AG04450 (cell line): ENCODE data around the gene LALBA. TPM values are rescaled to one million over a fixed set of nuclear protein-coding genes. Genes with fewer than 3 reads are reported as not detected.
"Not testable (repeated sequence)": the region's sequence is repeated elsewhere in the genome, so short reads cannot be mapped to it uniquely, and the experiment has no call there.

ENCODE experiments used
- CTCF ChIA-PET: fragments of 300-600, 350-600 bp; formaldehyde crosslinking; extraction: SDS; loops from one replicate; lab custom pipeline; 2022; ENCODE audit warnings: antibody characterized with exemption, inconsistent platforms; lab: Charles Lee
- POLR2A ChIA-PET: fragments of 350-600 bp; formaldehyde crosslinking; extraction: SDS; loops from one replicate; lab custom pipeline; 2021; ENCODE audit warnings: antibody characterized with exemption, inconsistent platforms; lab: Yijun Ruan, JAX
- DNase-seq: peaks from one replicate; pipeline ENCODE4 v3.0.0-alpha.2; 2011; ENCODE audit warnings: low read depth, low spot score
- H3K27ac ChIP-seq: one replicate; pipeline ENCODE4 v1.5.1; 2012; ENCODE audit warnings: low read depth, low read length, control low read depth
- H3K27me3 ChIP-seq: one replicate; pipeline ENCODE4 v1.6.0; 2012; ENCODE audit warnings: low read length; ENCODE audit not compliant: control insufficient read depth, insufficient read depth
- H3K4me3 ChIP-seq: 2 replicates; pipeline ENCODE4 v1.5.1; 2011; ENCODE audit warnings: mild to moderate bottlenecking, low read depth, low read length, control low read depth
- H3K9me3 ChIP-seq: 2 replicates; pipeline ENCODE4 v1.5.1; 2012; ENCODE audit warnings: low read length; ENCODE audit not compliant: control insufficient read depth, insufficient read depth
- CTCF ChIP-seq: IDR thresholded peaks from 2 replicates; pipeline ENCODE4 v1.5.1; 2011; ENCODE audit warnings: low read depth, low read length, control low read depth, inconsistent platforms
- polyA plus RNA-seq: library from polyadenylated mRNA; depleted of rRNA; stranded (reverse); fragments of >200 nt; gene quantifications from 2 replicates; pipeline ENCODE4 v1.2.3, GENCODE V29; 2011; rRNA removed

Gene LALBA
- polyA plus RNA-seq, 1 experiment = not detected

GRCh38 chr12:48527891-48528670 is 41.8 kb downstream of the LALBA start:
- H3K9me3 ChIP-seq = no peaks in the 10 kb centered on the region
- H3K27me3 ChIP-seq = no peaks in the 10 kb centered on the region
- CTCF ChIA-PET = interaction anchor here (0.6 to 1.5 kb wide), 3 partner anchors 14 to 339 kb away, joined by 3 read pairs; no protein-coding TSS in a partner anchor
- H3K27ac ChIP-seq = no peak overlapping the region
- TF ChIP-seq CTCF = no peak
- POLR2A ChIA-PET = no interaction called here
- DNase-seq = no peak
- H3K4me3 ChIP-seq = no peak overlapping the region

- ChIA-PET POLR2A (no interaction called here), CTCF (no interaction called here)
- no peak for DNase-seq
- Histone ChIP-seq H3K27me3 (no peaks in the 10 kb centered on the region), H3K9me3 (no peaks in the 10 kb centered on the region), H3K4me3 (no peak within 1 kb of the TSS), H3K27ac (no peak within 1 kb of the TSS)
- TF ChIP-seq CTCF = no peak
Measured at GRCh38 chr12:48525332-48525731, 44.5 kb downstream of the LALBA start, which contains the start of gene OR8S1. OR8S1 (plus strand) TSS chr12:48525632; CDS start chr12:48525632, 0 bp downstream.

- POLR2A ChIA-PET, H3K9me3 ChIP-seq, DNase-seq, CTCF ChIA-PET, H3K27ac ChIP-seq, H3K4me3 ChIP-seq, H3K27me3 ChIP-seq: not testable (repeated sequence)
Measured at GRCh38 chr12:48520381-48520780, 49.5 kb downstream of the LALBA start.

Other genes starting within 250 kb of the LALBA start
- 6.3 and 6.6 TPM in 2 replicates for gene ZNF641, start 219.1 kb downstream of the LALBA start, polyA plus RNA-seq
- gene ANP32D, start 97.5 kb downstream of the LALBA start, polyA plus RNA-seq = not detected in 2 replicates
- gene C12orf54, start 87.5 kb downstream of the LALBA start, polyA plus RNA-seq = not detected in 2 replicates
- not detected in 2 replicates for gene OR8S1, start 44.4 kb downstream of the LALBA start, polyA plus RNA-seq
- 35.3 and 37.9 TPM in 2 replicates for gene KANSL2, start 112.2 kb upstream of the LALBA start, polyA plus RNA-seq
- gene CCNT1, start 146.7 kb upstream of the LALBA start, polyA plus RNA-seq = 23.7 and 30.8 TPM in 2 replicates
- gene ADCY6, start 219.0 kb upstream of the LALBA start, polyA plus RNA-seq = 26.7 and 31.6 TPM in 2 replicates
- gene CACNB3, start 248.4 kb upstream of the LALBA start, polyA plus RNA-seq = 44.9 and 51.7 TPM in 2 replicates